H9 (cell line): Measurements from ENCODE around the gene PTGES2. TPM values are rescaled to one million over a fixed set of nuclear protein-coding genes. Genes with fewer than 3 reads are reported as not detected.
A peak's percentile ranks its signal among the peaks of the same experiment; 100 is the strongest.

Experiments
- DNase-seq: peaks from one replicate; pipeline ENCODE4 v3.0.0-alpha.2; 2017
- H2AFZ ChIP-seq: one replicate; pipeline ENCODE4 v1.6.1; 2013; ENCODE audit warnings: mild to moderate bottlenecking, low read length, control low read depth, moderate library complexity
- H2AK5ac ChIP-seq: 2 replicates; pipeline ENCODE4 v1.6.1; 2013; ENCODE audit warnings: low read length, control low read depth, mixed read lengths; ENCODE audit not compliant: insufficient read length
- H2BK120ac ChIP-seq: one replicate; pipeline ENCODE4 v1.6.1; 2013; ENCODE audit warnings: low read depth, mild to moderate bottlenecking, low read length, control low read depth, inconsistent platforms; ENCODE audit not compliant: poor library complexity, severe bottlenecking
- H2BK12ac ChIP-seq: 2 replicates; pipeline ENCODE4 v1.6.1; 2013; ENCODE audit warnings: low read length, control low read depth, mixed read lengths, low read depth; ENCODE audit not compliant: insufficient read length
- H2BK15ac ChIP-seq: 2 replicates; pipeline ENCODE4 v1.6.1; 2013; ENCODE audit warnings: low read depth, low read length, control low read depth
- H2BK20ac ChIP-seq: one replicate; pipeline ENCODE4 v1.6.1; 2013; ENCODE audit warnings: low read depth, mild to moderate bottlenecking, low read length, control low read depth, inconsistent platforms; ENCODE audit not compliant: poor library complexity, severe bottlenecking
- H2BK5ac ChIP-seq: 2 replicates; pipeline ENCODE4 v1.6.1; 2013; ENCODE audit warnings: low read length, control low read depth, mixed read lengths; ENCODE audit not compliant: insufficient read length
- H3K14ac ChIP-seq: 2 replicates; pipeline ENCODE4 v1.6.1; 2013; ENCODE audit warnings: low read length, control low read depth; ENCODE audit not compliant: insufficient read depth
- H3K18ac ChIP-seq: 2 replicates; pipeline ENCODE4 v1.6.1; 2013; ENCODE audit warnings: low read depth, mild to moderate bottlenecking, mixed read lengths, low read length, control low read depth; ENCODE audit not compliant: insufficient read length
- H3K23ac ChIP-seq: 2 replicates; pipeline ENCODE4 v1.6.1; 2013; ENCODE audit warnings: low read length, control low read depth, mixed read lengths, low read depth; ENCODE audit not compliant: insufficient read length
- H3K23me2 ChIP-seq: 2 replicates; pipeline ENCODE4 v1.6.1; 2013; ENCODE audit warnings: low read depth, mild to moderate bottlenecking, mixed read lengths, low read length, control low read depth; ENCODE audit not compliant: insufficient read length, poor library complexity, severe bottlenecking
- H3K27ac ChIP-seq: 2 replicates; pipeline ENCODE4 v1.5.1; 2013; ENCODE audit warnings: low read length, control low read depth, mixed read lengths, low read depth; ENCODE audit not compliant: insufficient read length
- H3K27me3 ChIP-seq: 2 replicates; pipeline ENCODE4 v1.6.1; 2013; ENCODE audit warnings: low read length, control low read depth, inconsistent platforms; ENCODE audit not compliant: insufficient read depth
- H3K4ac ChIP-seq: 2 replicates; pipeline ENCODE4 v1.6.1; 2013; ENCODE audit warnings: low read depth, mild to moderate bottlenecking, control low read depth, inconsistent platforms, low read length, moderate library complexity
- H3K4me1 ChIP-seq: 2 replicates; pipeline ENCODE4 v1.6.1; 2013; ENCODE audit warnings: low read length, control low read depth, inconsistent platforms; ENCODE audit not compliant: insufficient read depth
- H3K4me2 ChIP-seq: 2 replicates; pipeline ENCODE4 v1.6.1; 2013; ENCODE audit warnings: low read length, control low read depth, mixed read lengths; ENCODE audit not compliant: insufficient read length, insufficient read depth
- H3K56ac ChIP-seq: 2 replicates; pipeline ENCODE4 v1.6.1; 2013; ENCODE audit warnings: low read depth, mild to moderate bottlenecking, mixed read lengths, low read length, control low read depth; ENCODE audit not compliant: insufficient read length
- H3K79me1 ChIP-seq: 2 replicates; pipeline ENCODE4 v1.6.1; 2013; ENCODE audit warnings: low read depth, mild to moderate bottlenecking, moderate library complexity, low read length, control low read depth, inconsistent platforms; ENCODE audit not compliant: insufficient read depth, poor library complexity, severe bottlenecking
- H3K79me2 ChIP-seq: 2 replicates; pipeline ENCODE4 v1.6.1; 2013; ENCODE audit warnings: low read length, control low read depth, inconsistent platforms; ENCODE audit not compliant: insufficient read depth
- H3K9ac ChIP-seq: 2 replicates; pipeline ENCODE4 v1.6.1; 2013; ENCODE audit warnings: low read length, control low read depth, mixed read lengths; ENCODE audit not compliant: insufficient read length; ENCODE audit errors: extremely low read depth
- H3K9me3 ChIP-seq: one replicate; pipeline ENCODE4 v1.6.1; 2013; ENCODE audit warnings: low read depth, low read length, inconsistent platforms; ENCODE audit not compliant: control insufficient read depth
- H3T11ph ChIP-seq: one replicate; pipeline ENCODE4 v1.6.1; 2013; ENCODE audit warnings: mild to moderate bottlenecking, low read length, control low read depth, inconsistent platforms
- H4K20me1 ChIP-seq: one replicate; pipeline ENCODE4 v1.6.1; 2013; ENCODE audit not compliant: control insufficient read depth, insufficient read length, insufficient read depth
- H4K5ac ChIP-seq: 2 replicates; pipeline ENCODE4 v1.6.1; 2013; ENCODE audit warnings: low read depth, mild to moderate bottlenecking, mixed read lengths, low read length, control low read depth; ENCODE audit not compliant: insufficient read length
- H4K8ac ChIP-seq: replicated peaks from 2 replicates; pipeline ENCODE4 v1.6.1; 2013; ENCODE audit warnings: low read length, control low read depth, mixed read lengths, low read depth; ENCODE audit not compliant: insufficient read length
- H4K91ac ChIP-seq: 2 replicates; pipeline ENCODE4 v1.6.1; 2013; ENCODE audit warnings: low read depth, mild to moderate bottlenecking, moderate library complexity, mixed read lengths, low read length, control low read depth; ENCODE audit not compliant: insufficient read length
- H3K27ac Mint-ChIP-seq, 3 experiments: 2 replicates in 2 of 3; 3 replicates in 1 of 3; pipeline ENCODE4 v1.8.0; 2020 to 2021; ENCODE audit warnings: mixed read lengths in 3 of 3, mild to moderate bottlenecking in 1 of 3, moderate library complexity in 1 of 3
- H3K27me3 Mint-ChIP-seq: 2 replicates; pipeline ENCODE4 v1.8.0; 2021; ENCODE audit warnings: low read depth, mild to moderate bottlenecking, moderate library complexity, mixed read lengths
- H3K36me3 Mint-ChIP-seq, 3 experiments: 2 replicates in 2 of 3; 3 replicates in 1 of 3; pipeline ENCODE4 v1.8.0; 2020 to 2021; ENCODE audit warnings: low read depth in 3 of 3, mixed read lengths in 3 of 3; ENCODE audit not compliant: insufficient read depth in 1 of 3
- H3K4me1 Mint-ChIP-seq, 2 experiments: 2 replicates each; pipeline ENCODE4 v1.8.0; 2020; ENCODE audit warnings: mixed read lengths in 2 of 2
- H3K4me3 Mint-ChIP-seq, 2 experiments: 2 replicates in 1 of 2; 3 replicates in 1 of 2; pipeline ENCODE4 v1.8.0; 2020 to 2021; ENCODE audit warnings: mild to moderate bottlenecking in 2 of 2, mixed read lengths in 2 of 2, moderate library complexity in 1 of 2
- H3K9me3 Mint-ChIP-seq, 2 experiments: 2 replicates in 1 of 2; 3 replicates in 1 of 2; pipeline ENCODE4 v1.8.0; 2020; ENCODE audit warnings: mild to moderate bottlenecking in 2 of 2, mixed read lengths in 2 of 2, moderate library complexity in 1 of 2
- CTCF ChIP-seq: fragments of 200-600 bp; sonication (generic); conservative IDR thresholded peaks from 3 replicates; pipeline ENCODE4 v1.8.0; 2021; ENCODE audit warnings: antibody characterized with exemption, mild to moderate bottlenecking
- WGBS: extraction: QIAGEN DNeasy Blood & Tissue Kit; methylation state at CpG from one replicate; pipeline ENCODE4 v1.1.7; 2013; ENCODE audit warnings: missing lambda C conversion rate, low lambda C conversion rate, mixed read lengths; ENCODE audit not compliant: insufficient read length; ENCODE audit errors: extremely low coverage; 5-methylcytosine and 5-hydroxymethylcytosine counted together
- total RNA-seq: library from RNA; stranded (reverse); gene quantifications from 2 replicates; pipeline ENCODE4 v1.2.1, GENCODE V29; 2021

Gene PTGES2
- total RNA-seq, 1 experiment from 2014 or later, result 63.9 TPM

GRCh38 chr9:128078504-128079434 is 48.8 kb downstream of the PTGES2 start:
- H2BK5ac ChIP-seq, result no peak overlapping the region
- H3K56ac ChIP-seq, result no peak overlapping the region
- H2BK15ac ChIP-seq, result no peak overlapping the region
- peak overlapping the region; percentile 60 to 88 (median 81); a peak in 5 of 7 replicates for H3K27ac Mint-ChIP-seq
- no peak overlapping the region for H4K5ac ChIP-seq
- H3K14ac ChIP-seq, result no peak overlapping the region
- no peak overlapping the region for H2AFZ ChIP-seq
- no peak overlapping the region for H3K23ac ChIP-seq
- no peaks in the 10 kb centered on the region for H3K23me2 ChIP-seq
- no peak overlapping the region for H3K9ac ChIP-seq
- H4K20me1 ChIP-seq, result no peaks in the 10 kb centered on the region
- H3T11ph ChIP-seq, result no peak overlapping the region
- no peaks in the 10 kb centered on the region for H3K9me3 ChIP-seq
- no peak overlapping the region for H2BK120ac ChIP-seq
- H2BK12ac ChIP-seq, result no peak overlapping the region
- H3K79me2 ChIP-seq, result no peaks in the 10 kb centered on the region; the same call in 1 of the 2 replicates
- no peaks in the 10 kb centered on the region for H3K79me1 ChIP-seq
- no peak overlapping the region for H4K8ac ChIP-seq
- H3K4me1 ChIP-seq, result peaks cover 4% of the 10 kb centered on the region; the same call in 1 of the 2 replicates
- peaks cover 27 to 29% of the 10 kb centered on the region in 2 experiments for H3K4me1 Mint-ChIP-seq
- no peak overlapping the region for H3K4me3 Mint-ChIP-seq
- no peaks in the 10 kb centered on the region for H3K27me3 Mint-ChIP-seq
- no peak for DNase-seq
- H3K27ac ChIP-seq, result no peak overlapping the region
- no peak overlapping the region for H4K91ac ChIP-seq
- H3K18ac ChIP-seq, result no peak overlapping the region
- H3K9me3 Mint-ChIP-seq, result no peaks in the 10 kb centered on the region
- no peak overlapping the region for H2AK5ac ChIP-seq
- TF ChIP-seq CTCF, result no peak
- H3K4me2 ChIP-seq, result no peak overlapping the region
- H3K27me3 ChIP-seq, result no peaks in the 10 kb centered on the region
- WGBS, result no CpG with 5 or more reads among the region's 11 CpGs
- no peak overlapping the region for H2BK20ac ChIP-seq
- peaks cover 3 to 5% (median 3%) of the 10 kb centered on the region in 3 experiments; a peak in 4 of 7 replicates for H3K36me3 Mint-ChIP-seq
- no peak overlapping the region for H3K4ac ChIP-seq
